ENCODE results near the gene AS3MT.

- TF ChIP-seq POLR2A (IDR thresholded peaks at IDR 0.05) (no peak), CTCF (IDR thresholded peaks at IDR 0.05) (no peak)
Measured at GRCh38 chr10:102826148-102826796, 43.0 kb upstream of the AS3MT start.

Measured in right lobe of liver (tissue), 4 donors.